ENCODE data around the gene EBLN1.
A peak's percentile ranks its signal among the peaks of the same experiment; 100 is the strongest.
"Not testable (repeated sequence)": the region's sequence is repeated elsewhere in the genome, so short reads cannot be mapped to it uniquely, and the experiment has no call there.

The EBLN1 gene

GRCh38 chr10:22228943-22229801 is 11.4 kb upstream of the EBLN1 start:
- DNase-seq (ENCODE audit: low read depth), result peak; percentile 92
- H3K4me3 ChIP-seq (ENCODE audit: low read length), result peak overlapping the region; percentile 73
- TF ChIP-seq, protein P1, sequence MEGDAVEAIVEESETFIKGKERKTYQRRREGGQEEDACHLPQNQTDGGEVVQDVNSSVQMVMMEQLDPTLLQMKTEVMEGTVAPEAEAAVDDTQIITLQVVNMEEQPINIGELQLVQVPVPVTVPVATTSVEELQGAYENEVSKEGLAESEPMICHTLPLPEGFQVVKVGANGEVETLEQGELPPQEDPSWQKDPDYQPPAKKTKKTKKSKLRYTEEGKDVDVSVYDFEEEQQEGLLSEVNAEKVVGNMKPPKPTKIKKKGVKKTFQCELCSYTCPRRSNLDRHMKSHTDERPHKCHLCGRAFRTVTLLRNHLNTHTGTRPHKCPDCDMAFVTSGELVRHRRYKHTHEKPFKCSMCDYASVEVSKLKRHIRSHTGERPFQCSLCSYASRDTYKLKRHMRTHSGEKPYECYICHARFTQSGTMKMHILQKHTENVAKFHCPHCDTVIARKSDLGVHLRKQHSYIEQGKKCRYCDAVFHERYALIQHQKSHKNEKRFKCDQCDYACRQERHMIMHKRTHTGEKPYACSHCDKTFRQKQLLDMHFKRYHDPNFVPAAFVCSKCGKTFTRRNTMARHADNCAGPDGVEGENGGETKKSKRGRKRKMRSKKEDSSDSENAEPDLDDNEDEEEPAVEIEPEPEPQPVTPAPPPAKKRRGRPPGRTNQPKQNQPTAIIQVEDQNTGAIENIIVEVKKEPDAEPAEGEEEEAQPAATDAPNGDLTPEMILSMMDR (conservative IDR thresholded peaks at IDR 0.05; ENCODE audit: low read length), result no peak

DNA sequence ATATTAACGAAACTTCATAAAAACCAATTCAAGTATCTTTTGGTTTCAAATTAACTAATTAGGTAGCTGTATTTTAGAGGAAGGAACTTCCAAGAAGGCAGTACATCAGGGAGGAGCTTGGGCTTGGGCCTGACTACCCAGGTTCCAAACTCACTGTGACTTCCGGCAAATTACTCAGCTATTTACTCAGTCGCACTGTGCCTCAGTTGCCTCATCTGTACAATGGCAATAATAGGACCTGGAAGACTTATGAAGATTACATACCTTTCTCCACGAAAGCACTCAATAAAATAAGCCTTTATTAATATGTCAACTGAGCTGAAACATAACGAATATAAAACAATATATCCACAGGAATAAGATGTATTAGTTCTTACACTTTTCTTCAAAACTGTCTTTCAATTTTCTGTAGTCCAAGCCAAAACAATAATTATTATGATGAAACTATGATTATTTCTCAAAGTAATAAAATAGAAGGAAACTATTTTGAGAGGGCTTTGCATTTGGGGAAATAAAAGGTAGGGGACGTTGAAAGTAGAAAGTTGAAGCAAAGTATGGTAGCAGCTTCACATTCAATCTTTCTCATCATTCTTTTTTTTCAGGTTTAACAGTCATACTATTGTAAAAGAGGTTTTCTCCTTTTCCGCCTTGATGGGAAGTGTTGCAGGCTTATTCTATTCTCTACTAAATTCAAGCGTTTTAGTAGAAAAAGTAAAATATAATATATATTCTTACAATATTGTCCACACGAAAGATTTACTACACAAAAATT is 10.5 kb upstream of the EBLN1 start:
- no peak for DNase-seq (ENCODE audit: low read depth)
- TF ChIP-seq, protein P1 (conservative IDR thresholded peaks at IDR 0.05; ENCODE audit: low read length), result no peak
- peak overlapping the region; percentile 73 for H3K4me3 ChIP-seq (ENCODE audit: low read length)

- H3K4me3 ChIP-seq (ENCODE audit: low read length), result no peak overlapping the region
- TF ChIP-seq, protein P1 (conservative IDR thresholded peaks at IDR 0.05; ENCODE audit: low read length), result no peak
- no peak for DNase-seq (ENCODE audit: low read depth)
Observed at GRCh38 chr10:22226599-22226998, 8.8 kb upstream of the EBLN1 start.

- no peak for DNase-seq (ENCODE audit: low read depth)
- no peak overlapping the region for H3K4me3 ChIP-seq (ENCODE audit: low read length)
- TF ChIP-seq, protein P1 (conservative IDR thresholded peaks at IDR 0.05; ENCODE audit: low read length), result no peak
Observed at GRCh38 chr10:22222236-22223190, 4.7 kb upstream of the EBLN1 start.

DNA sequence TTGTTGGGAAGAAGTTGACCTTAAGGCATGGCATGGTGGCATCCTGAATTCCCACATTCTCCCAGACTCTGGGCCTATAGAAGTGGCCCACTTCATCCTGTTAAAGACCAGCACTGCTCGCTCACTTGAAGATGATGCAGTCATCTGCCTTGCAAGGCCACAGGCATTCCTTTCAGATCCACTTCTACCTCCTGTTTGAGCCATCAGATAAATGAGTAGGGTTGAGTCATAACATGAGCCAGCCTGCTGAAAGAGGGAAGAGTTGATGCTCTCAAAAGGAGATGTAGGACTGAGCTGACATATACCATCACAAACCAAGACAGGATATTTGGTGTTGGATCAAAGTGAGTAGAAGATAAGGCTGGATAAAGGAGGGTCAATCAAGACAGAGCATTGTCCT is 1.5 kb upstream of the EBLN1 start:
- DNase-seq (ENCODE audit: low read depth), result peak; percentile 3
- H3K4me3 ChIP-seq (ENCODE audit: low read length), result no peak overlapping the region
- TF ChIP-seq, protein P1 (conservative IDR thresholded peaks at IDR 0.05; ENCODE audit: low read length), result no peak

- no peak overlapping the region for H3K4me3 ChIP-seq (ENCODE audit: low read length)
- TF ChIP-seq, protein P1 (conservative IDR thresholded peaks at IDR 0.05; ENCODE audit: low read length), result no peak
- DNase-seq (ENCODE audit: low read depth), result no peak
Observed at GRCh38 chr10:22218448-22218847, 633 bp upstream of the EBLN1 start.

DNA sequence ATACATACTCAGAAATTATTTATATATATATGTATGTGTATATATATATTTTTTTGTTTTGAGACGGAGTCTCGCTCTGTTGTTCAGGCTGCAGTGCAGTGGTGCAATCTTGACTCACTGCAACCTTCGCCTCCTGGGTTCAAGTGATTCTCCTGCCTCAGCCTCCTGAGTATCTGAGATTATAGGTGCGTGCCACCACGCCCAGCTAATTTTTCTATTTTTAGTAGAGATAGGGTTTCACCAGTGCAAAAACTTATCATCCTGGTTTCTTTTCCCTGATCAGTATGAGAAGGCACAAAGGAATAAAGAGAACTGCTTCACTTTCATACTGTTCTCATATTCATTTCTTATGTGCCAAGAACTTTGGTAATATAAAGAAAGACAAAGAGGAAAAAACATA is 731 bp downstream of the EBLN1 start:
- not testable (repeated sequence) for DNase-seq (ENCODE audit: low read depth); H3K4me3 ChIP-seq (ENCODE audit: low read length)
